Coronary artery (tissue), 2 donors: ENCODE measurements around the gene STAM.

Experiments used
- DNase-seq: peaks from one replicate; pipeline ENCODE4 v3.0.0-alpha.2; 2017; ENCODE audit warnings: low spot score
- H3K27ac ChIP-seq, 2 donors: fragments of 200-600 bp; sonication (generic); one replicate each; pipeline ENCODE4 v1.5.1; 2016 to 2019
- H3K4me3 ChIP-seq: fragments of 200-600 bp; sonication (generic); 2 replicates; pipeline ENCODE4 v1.5.1; 2016; ENCODE audit warnings: mild to moderate bottlenecking, moderate library complexity
- CTCF ChIP-seq: fragments of 200-600 bp; sonication (generic); IDR thresholded peaks from one replicate; pipeline ENCODE4 v1.5.1; 2019; ENCODE audit warnings: antibody characterized with exemption

The STAM gene

GRCh38 chr10:17725703-17726102 lies 81.8 kb downstream of the STAM start:
- TF ChIP-seq CTCF = no peak
- Histone ChIP-seq H3K4me3 (no peak overlapping the region), H3K27ac (no peak overlapping the region)
- no peak for DNase-seq

GRCh38 chr10:17729630-17730029 lies 85.7 kb downstream of the STAM start:
- TF ChIP-seq CTCF = no peak
- Histone ChIP-seq H3K27ac (no peak overlapping the region), H3K4me3 (no peak overlapping the region)
- DNase-seq = no peak

GRCh38 chr10:17730667-17731066 lies 86.7 kb downstream of the STAM start:
- H3K27ac ChIP-seq = no peak overlapping the region
- no peak for DNase-seq
- H3K4me3 ChIP-seq = no peak overlapping the region
- TF ChIP-seq CTCF = no peak

GRCh38 chr10:17731331-17732020 lies 87.5 kb downstream of the STAM start:
- Histone ChIP-seq H3K4me3 (no peak overlapping the region), H3K27ac (no peak overlapping the region)
- no peak for DNase-seq
- no peak for TF ChIP-seq CTCF

- Histone ChIP-seq H3K4me3 (no peak overlapping the region), H3K27ac (no peak overlapping the region)
- DNase-seq = no peak
- TF ChIP-seq CTCF = no peak
These were observed 89.7 kb downstream of the STAM start for GRCh38 chr10:17733620-17734019.

- DNase-seq = no peak
- TF ChIP-seq CTCF = no peak
- Histone ChIP-seq H3K4me3 (no peak overlapping the region), H3K27ac (peak overlapping the region; percentile 12 to 37)
These were observed 90.6 kb downstream of the STAM start for GRCh38 chr10:17734432-17735080.
